ENCODE results near the gene NEDD8.

The NEDD8 gene

GRCh38 chr14:24256960-24257359 is 24.8 kb upstream of the NEDD8 start (continued):
- no peak for TF ChIP-seq SETDB1 (IDR thresholded peaks at IDR 0.05; ENCODE audit: insufficient read length, low read length)
- no peak for TF ChIP-seq ZNF311 (tag by site-specific recombination; IDR thresholded peaks at IDR 0.05; ENCODE audit: borderline replicate concordance)
- TF ChIP-seq ZNF777 (tag by site-specific recombination; IDR thresholded peaks at IDR 0.05; ENCODE audit: borderline replicate concordance), result no peak
- no peak for TF ChIP-seq ZNF280D (tag by site-specific recombination; IDR thresholded peaks at IDR 0.05)
- no peak for TF ChIP-seq ZNF362 (tag by site-specific recombination; IDR thresholded peaks at IDR 0.05)

GRCh38 chr14:24255931-24256711 is 24.0 kb upstream of the NEDD8 start:
- TF ChIP-seq ZNF571 (tag by site-specific recombination; IDR thresholded peaks at IDR 0.05), result no peak
- no peak for TF ChIP-seq ZNF513 (tag by site-specific recombination; IDR thresholded peaks at IDR 0.05)
- no peak for TF ChIP-seq EGR2 (tag by site-specific recombination; IDR thresholded peaks at IDR 0.05; ENCODE audit: low read depth)
- TF ChIP-seq ZNF221 (tag by site-specific recombination; IDR thresholded peaks at IDR 0.05; ENCODE audit: borderline replicate concordance), result no peak
- Histone ChIP-seq H3K4me1 (ENCODE audit: control insufficient read depth, insufficient read depth, low read length) (no peaks in the 10 kb centered on the region), H3K27ac (ENCODE audit: extremely low read depth, low read depth, low read length) (no peak overlapping the region), H3K9me3 (ENCODE audit: control insufficient read depth, insufficient read depth, low read depth, low read length) (no peaks in the 10 kb centered on the region), H3K36me3 (ENCODE audit: control insufficient read depth in 2 of 2, insufficient read depth in 1 of 2, low read length in 2 of 2) (peaks cover 0 to 15% of the 10 kb centered on the region in 2 experiments; a peak in 2 of 3 replicates), H3K4me3 (ENCODE audit: low read depth, low read length) (no peak overlapping the region)
- ChIA-PET POLR2A (interaction anchor here (0.8 kb wide), 1 partner anchor 15 kb away, joined by 3 read pairs; the partner anchor contains the start of gene RABGGTA), CTCF (interaction anchor here (0.9 to 1.0 kb wide), 2 partner anchors 41 to 43 kb away, joined by 3 read pairs; no protein-coding TSS in a partner anchor)

- POLR2A ChIA-PET, result interaction anchor here (0.8 kb wide), 1 partner anchor 16 kb away, joined by 3 read pairs; the partner anchor contains the start of gene RABGGTA
- H3K36me3 ChIP-seq (ENCODE audit: control insufficient read depth in 2 of 2, insufficient read depth in 1 of 2, low read length in 2 of 2), result peaks cover 0 to 15% of the 10 kb centered on the region in 2 experiments; a peak in 2 of 3 replicates
- H3K4me3 ChIP-seq (ENCODE audit: low read depth, low read length), result no peak overlapping the region
Observed at GRCh38 chr14:24255438-24255837, 23.3 kb upstream of the NEDD8 start.

More at GRCh38 chr14:24255438-24255837, 23.3 kb upstream of the NEDD8 start:
- Histone ChIP-seq H3K9me3 (ENCODE audit: control insufficient read depth, insufficient read depth, low read depth, low read length) (no peaks in the 10 kb centered on the region), H3K4me1 (ENCODE audit: control insufficient read depth, insufficient read depth, low read length) (no peaks in the 10 kb centered on the region), H3K27ac (ENCODE audit: extremely low read depth, low read depth, low read length) (no peak overlapping the region)
- CTCF ChIA-PET, result interaction anchor here (0.6 to 1.0 kb wide), 4 partner anchors 13 to 176 kb away, joined by 3 to 4 read pairs (median 3); partner anchors contain the start of gene TINF2
- TF ChIP-seq ZNF585B (tag by site-specific recombination; IDR thresholded peaks at IDR 0.05) (no peak), HOXA7 (CRISPR knock-in tag; IDR thresholded peaks at IDR 0.05; ENCODE audit: borderline replicate concordance) (no peak), ZNF843 (tag by site-specific recombination; IDR thresholded peaks at IDR 0.05) (no peak), MZF1 (tag by site-specific recombination; IDR thresholded peaks at IDR 0.05; ENCODE audit: borderline replicate concordance) (no peak), ZNF596 (tag by site-specific recombination; IDR thresholded peaks at IDR 0.05) (no peak), PRDM10 (tag by site-specific recombination; IDR thresholded peaks at IDR 0.05) (no peak), ZNF513 (tag by site-specific recombination; IDR thresholded peaks at IDR 0.05) (no peak)

All from HEK293 (cell line).